ENCODE results near the gene KCNIP3.

The KCNIP3 gene

GRCh38 chr2:95314964-95315611 is 17.9 kb downstream of the KCNIP3 start:
- peak; percentile 30 for DNase-seq (ENCODE audit: low spot score)

DNA sequence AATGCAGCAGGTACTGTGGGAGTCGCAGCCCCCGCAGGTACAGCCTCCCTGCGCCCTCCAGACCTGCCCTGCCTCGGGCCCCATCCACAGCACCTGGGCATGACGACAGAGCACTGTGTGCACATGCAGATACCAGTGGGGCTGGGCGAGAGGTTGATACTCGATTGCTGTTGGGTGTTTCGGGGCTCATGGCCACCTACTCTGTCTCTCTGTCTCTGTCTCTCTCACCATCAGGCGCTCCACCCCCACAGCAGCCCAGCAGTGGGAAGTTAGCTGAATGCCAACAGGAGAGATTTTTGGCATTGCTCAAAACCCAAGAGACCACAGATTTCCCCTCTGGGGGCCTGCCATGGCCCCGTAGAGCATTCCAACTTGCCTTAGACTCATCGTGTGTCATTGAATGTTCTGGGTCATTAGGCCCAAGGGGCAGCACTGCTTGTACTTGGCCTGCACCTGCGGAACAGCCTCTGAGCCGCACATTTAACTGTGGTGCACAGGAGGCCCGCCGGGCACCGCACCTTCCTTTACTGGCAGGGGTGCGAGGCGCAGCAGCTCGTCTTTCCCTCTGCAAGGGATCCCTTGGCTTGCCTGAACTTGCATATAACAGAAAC is 18.8 kb downstream of the KCNIP3 start:
- no peak for DNase-seq (ENCODE audit: low spot score)

- DNase-seq (ENCODE audit: low spot score) = no peak
Observed at GRCh38 chr2:95316466-95317122, 19.4 kb downstream of the KCNIP3 start.

DNA sequence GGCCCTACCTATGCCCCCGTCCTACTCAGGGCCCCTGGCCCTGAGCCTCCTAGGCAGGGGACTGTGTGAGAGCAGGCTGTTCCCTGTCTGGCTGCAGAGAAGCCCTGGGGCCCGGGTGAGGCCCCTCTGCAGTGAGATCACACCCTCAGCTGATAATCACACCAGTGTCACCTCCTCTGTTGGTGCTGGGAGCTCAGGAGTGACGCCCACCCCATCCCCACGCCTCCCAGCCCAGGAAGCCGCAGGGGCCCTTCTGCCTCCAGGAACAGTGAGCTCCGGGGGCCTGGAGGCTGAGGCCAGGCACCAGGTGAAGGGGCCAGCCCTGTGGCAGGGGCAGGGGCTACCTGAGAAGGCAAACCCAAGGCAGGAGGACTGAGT is 20.0 kb downstream of the KCNIP3 start:
- no peak for DNase-seq (ENCODE audit: low spot score)

DNA sequence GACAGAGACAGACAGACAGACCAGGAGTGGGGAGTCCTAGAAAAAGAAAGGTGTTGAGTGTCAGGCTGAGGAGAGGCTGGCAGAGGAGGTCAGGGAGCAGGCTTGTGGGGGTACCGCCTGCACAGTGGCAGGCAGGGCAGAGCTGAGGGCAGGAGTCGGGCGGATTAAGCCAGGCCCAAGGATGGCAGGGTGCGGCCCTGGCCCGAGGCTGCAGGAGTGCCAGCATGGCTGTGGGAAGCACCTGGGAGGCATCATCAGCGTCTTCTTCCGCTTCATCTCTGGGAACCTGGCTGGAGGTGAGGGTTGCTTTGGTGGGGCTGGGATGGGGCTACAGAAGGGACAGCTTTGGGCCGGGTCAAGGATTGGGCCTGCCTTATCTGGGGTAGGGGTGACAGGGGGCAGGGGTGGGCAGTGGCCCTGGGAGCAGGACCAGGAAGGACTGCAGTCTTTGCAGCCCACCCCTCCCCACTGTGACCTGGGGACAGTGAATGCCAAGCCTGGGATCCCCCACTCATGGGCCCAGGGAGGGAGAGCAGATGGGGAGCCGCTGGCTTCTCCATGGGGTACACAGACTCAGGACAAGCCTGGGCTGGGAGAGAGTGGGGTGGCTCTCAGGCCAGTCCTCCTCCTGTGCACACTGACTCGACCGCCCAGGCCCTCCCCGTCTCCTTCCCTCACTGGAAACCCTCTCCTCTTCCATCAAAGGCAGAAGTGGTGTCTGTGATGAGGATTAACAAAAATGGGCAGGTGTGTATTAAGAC is 20.7 kb downstream of the KCNIP3 start:
- no peak for DNase-seq (ENCODE audit: low spot score)

GRCh38 chr2:95318431-95319220 is 21.5 kb downstream of the KCNIP3 start:
- no peak for DNase-seq (ENCODE audit: low spot score)

DNA sequence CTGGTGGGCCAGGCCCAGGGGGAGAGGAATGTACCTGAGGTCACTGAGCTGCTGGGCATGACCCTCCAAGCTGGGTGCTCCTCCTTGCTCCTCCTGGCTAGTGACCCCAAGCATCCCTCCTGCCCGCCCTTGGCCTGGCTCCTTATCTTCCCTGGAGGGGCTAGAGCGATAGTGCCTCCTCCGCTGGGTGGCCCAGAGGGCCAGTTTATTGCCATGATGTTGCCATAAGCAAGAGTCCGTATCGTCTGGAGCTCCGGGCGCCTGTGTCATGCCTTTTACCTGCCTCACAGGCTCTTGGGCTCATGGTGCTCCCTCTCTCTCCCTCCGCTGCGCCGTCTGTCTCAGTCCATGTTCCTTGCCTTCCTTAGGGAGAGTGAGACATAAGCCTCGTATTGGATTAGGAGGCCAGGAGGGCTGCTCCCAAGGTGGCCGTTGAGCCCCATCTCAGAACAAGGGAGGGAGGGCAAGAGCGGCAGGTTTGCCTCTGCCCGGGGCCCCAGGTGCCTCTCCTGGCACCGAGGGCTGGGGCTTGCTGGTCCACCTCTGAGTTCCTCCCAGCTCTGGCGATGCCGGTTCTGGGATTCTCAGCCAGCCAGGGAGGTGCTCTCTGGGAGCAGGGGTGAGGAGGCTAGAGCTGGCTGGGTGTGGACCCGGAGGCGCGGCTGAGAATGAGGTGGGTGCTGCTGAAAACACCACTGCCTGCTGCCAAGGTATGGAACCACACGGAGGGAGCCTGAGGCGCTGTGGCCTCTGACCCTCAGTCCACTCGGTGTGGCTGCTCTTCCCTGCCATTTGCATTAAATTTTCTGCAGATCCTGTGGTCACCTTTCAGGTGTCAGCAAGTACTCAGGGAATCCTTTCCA is 22.6 kb downstream of the KCNIP3 start:
- DNase-seq (ENCODE audit: low spot score) = no peak

DNA sequence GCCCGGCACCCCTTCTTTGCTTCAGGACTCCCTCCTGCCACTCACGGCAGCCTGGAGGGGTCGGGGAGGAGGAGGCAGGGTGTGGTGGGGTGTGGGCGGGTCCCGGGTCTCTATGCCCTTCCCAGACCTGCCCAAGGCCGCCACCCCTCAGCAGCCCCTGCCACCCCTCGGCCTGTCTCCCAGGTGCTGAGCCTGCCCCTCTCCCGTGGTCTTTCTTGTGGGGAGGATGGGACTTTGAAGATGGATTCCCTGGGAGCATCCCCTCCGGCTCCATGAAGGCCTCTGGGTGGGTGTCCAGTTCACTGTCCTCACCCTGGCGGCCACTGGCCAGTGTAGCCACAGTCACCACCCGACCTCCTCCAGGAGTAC is 23.2 kb downstream of the KCNIP3 start:
- no peak for DNase-seq (ENCODE audit: low spot score)

GRCh38 chr2:95320986-95321767 is 24.0 kb downstream of the KCNIP3 start:
- no peak for DNase-seq (ENCODE audit: low spot score)

DNA sequence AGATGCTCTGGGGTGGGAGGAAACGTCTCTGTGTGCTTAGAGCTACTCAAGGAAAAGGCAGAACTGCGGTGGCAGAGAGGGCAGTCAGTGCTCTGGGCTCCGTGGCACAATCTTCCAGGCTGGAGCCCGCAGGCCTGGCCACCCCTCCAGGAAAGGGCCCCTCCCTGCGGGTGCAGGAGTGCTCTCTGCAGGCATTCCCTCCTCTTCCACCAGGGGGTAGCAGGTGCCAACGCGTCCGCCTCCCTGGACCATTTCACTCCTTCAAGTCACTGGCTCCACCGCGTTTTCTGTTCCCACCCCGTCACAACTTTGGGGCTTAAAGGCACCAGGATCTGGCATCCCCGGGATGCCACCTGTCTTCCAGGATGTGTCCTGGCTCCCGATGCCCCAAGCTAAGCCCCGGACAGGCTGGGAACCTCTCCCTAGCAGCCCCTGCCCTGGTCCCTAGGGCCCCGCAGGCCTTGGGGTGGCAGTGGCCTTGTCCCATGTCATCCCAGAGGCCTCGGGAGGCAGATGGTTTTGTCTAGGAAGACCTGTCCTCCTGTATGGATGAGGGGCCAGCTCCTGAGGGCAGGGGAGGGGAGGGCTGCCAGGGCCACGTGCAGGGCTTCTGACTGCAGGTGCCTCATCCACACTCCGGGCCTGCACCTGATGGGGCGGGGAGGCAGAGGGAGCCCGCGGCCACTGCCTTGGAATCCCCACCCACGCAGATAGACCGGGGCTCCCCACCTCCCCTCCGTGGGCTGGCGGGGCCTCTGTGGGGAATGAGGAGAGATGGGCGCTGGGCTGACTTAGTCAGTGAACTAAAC is 26.4 kb downstream of the KCNIP3 start:
- DNase-seq (ENCODE audit: low spot score) = peak; percentile 24

DNA sequence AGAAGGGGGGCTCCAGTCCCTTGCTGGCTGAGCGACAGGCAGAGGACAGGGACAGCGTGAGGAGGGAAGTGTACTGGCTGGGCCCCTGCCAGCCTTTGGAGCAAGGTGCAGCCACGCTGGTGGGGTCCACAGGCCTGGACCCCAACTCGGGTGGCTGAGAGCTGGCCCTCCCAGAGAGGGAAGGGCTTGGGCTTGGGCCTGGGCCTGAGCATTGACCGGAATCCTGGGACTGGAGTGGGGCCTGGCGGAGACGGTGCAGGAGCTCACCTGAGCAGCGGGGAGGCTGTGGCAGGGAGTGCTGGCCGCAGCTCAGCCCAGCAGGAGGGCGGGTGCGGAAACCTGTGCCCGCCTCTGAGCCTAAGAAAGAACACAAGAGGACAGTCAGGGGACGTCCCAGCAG is 27.9 kb downstream of the KCNIP3 start:
- no peak for DNase-seq (ENCODE audit: low spot score)

DNA sequence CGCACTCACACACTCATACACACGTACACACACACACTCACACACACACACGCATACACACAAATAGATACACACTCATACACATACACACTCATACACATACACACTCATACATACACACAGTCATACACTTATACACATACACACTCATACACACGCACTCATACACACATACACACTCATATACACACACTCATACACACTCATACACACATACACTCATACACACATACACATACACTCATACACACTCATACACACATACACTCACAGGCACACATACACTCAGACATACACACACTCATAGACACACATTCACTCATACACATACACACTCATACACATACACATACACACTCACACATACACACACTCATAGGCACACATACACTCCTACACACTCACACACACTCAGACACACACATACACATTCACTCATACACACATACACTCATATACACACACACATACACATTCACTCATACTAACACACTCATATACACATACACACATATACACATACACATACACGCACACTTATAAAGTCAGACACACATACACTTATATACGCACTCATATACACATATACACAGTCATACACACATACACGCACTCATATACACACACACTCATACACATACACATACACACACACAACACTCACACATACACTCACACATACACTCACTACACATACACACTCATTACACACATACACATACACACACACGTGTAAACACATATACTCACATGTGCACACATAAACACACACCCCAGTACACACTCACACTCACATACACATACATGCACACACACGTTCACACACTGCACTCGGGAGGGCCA is 28.7 kb downstream of the KCNIP3 start:
- DNase-seq (ENCODE audit: low spot score) = no peak

DNA sequence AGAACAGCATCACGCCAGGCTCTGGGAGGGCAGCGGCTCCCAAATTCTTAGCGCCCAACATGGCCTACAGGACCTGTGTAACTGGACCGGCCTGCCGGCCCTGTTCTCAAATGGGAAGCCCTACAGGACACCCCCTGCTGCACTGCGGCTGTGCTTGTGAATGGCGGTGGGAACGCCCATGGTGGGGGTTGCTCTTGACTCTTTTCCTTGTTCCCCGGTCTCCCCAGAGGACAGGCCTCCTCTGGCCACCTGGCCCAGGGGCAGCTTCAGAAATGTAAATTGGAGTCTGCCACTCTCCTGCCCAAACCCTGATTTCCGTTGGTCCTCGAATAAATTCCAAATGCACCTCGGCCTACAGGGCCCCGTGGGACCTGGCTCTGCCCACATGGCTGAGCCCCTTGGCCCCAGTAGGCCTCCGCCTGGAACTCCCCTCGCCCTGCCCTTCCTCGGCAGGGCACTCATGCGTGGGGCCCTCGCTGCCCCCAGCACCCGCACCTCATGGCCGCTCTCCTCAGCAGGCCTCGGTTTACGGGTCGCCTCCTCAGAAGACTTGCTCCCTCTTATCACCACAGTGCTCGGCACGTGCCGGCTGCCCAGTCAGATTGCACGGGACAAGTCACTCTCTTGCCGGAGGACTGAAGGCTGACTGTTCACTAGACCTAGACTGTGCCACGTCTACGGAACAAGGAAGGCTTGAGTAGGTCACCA is 29.4 kb downstream of the KCNIP3 start:
- no peak for DNase-seq (ENCODE audit: low spot score)

GRCh38 chr2:95327861-95328260 is 30.7 kb downstream of the KCNIP3 start:
- no peak for DNase-seq (ENCODE audit: low spot score)

- DNase-seq (ENCODE audit: low spot score) = no peak
Observed at GRCh38 chr2:95328358-95329125, 31.4 kb downstream of the KCNIP3 start.

DNA sequence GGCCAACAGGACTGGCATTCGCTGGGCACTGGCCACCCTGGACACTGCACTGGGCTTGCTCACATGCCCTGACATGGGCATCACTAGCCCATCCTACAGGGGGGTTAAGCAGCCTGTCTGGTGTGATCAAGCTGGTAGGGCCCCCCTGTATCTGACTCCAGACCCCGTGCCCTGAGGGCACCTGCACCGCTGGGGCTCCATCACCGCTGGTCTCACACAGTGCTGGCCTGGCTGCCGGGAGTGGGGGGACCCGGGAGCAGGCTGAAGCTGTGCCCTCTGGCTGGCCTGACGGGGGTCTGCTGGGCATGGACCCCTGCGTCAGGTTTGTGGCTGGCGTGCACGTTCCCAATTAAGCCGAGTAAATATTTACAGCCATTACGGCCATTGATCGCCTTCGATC is 32.3 kb downstream of the KCNIP3 start:
- no peak for DNase-seq (ENCODE audit: low spot score)
